Skeletal muscle satellite cell (primary cell): ENCODE results near the gene RAPGEF4.

ENCODE experiments used
- H3K27me3 ChIP-seq: 2 replicates; pipeline ENCODE4 v1.7.0; 2013; ENCODE audit warnings: low read length; ENCODE audit not compliant: control insufficient read depth, insufficient read depth
- H3K36me3 ChIP-seq: 2 replicates; pipeline ENCODE4 v1.7.0; 2013; ENCODE audit warnings: mild to moderate bottlenecking, control low read depth, low read length; ENCODE audit not compliant: insufficient read depth
- H3K4me1 ChIP-seq: 2 replicates; pipeline ENCODE4 v1.7.0; 2013; ENCODE audit warnings: low read length; ENCODE audit not compliant: control insufficient read depth, insufficient read depth
- H3K4me2 ChIP-seq: 2 replicates; pipeline ENCODE4 v1.7.0; 2013; ENCODE audit warnings: mild to moderate bottlenecking, low read length
- H3K4me3 ChIP-seq: 2 replicates; pipeline ENCODE4 v1.7.0; 2013; ENCODE audit warnings: low read length
- H3K9ac ChIP-seq: 2 replicates; pipeline ENCODE4 v1.7.0; 2013; ENCODE audit warnings: mild to moderate bottlenecking, low read depth, low read length, moderate library complexity
- H3K9me3 ChIP-seq: replicated peaks from 2 replicates; pipeline ENCODE4 v1.7.0; 2013; ENCODE audit warnings: mild to moderate bottlenecking, control low read depth, low read length

RAPGEF4 gene

GRCh38 chr2:172919732-172920131, 184.1 kb downstream of the RAPGEF4 start:
- no peaks in the 10 kb centered on the region for H3K9me3 ChIP-seq
- no peaks in the 10 kb centered on the region for H3K36me3 ChIP-seq
- no peak overlapping the region for H3K4me3 ChIP-seq
- H3K4me2 ChIP-seq, result no peak overlapping the region
- H3K9ac ChIP-seq, result no peak overlapping the region
- peaks cover 4% of the 10 kb centered on the region for H3K4me1 ChIP-seq
- H3K27me3 ChIP-seq, result no peaks in the 10 kb centered on the region

GRCh38 chr2:172921532-172922236, 186.0 kb downstream of the RAPGEF4 start:
- Histone ChIP-seq H3K27me3 (no peaks in the 10 kb centered on the region), H3K9me3 (no peaks in the 10 kb centered on the region), H3K4me2 (no peak overlapping the region), H3K4me1 (peaks cover 4% of the 10 kb centered on the region), H3K4me3 (no peak overlapping the region), H3K9ac (no peak overlapping the region), H3K36me3 (no peaks in the 10 kb centered on the region)

GRCh38 chr2:172922306-172922705, 186.7 kb downstream of the RAPGEF4 start:
- H3K9me3 ChIP-seq, result no peaks in the 10 kb centered on the region

GRCh38 chr2:172922815-172923214, 187.2 kb downstream of the RAPGEF4 start:
- Histone ChIP-seq H3K9ac (no peak overlapping the region), H3K4me1 (peaks cover 10% of the 10 kb centered on the region), H3K27me3 (no peaks in the 10 kb centered on the region), H3K4me2 (no peak overlapping the region), H3K9me3 (no peaks in the 10 kb centered on the region), H3K4me3 (no peak overlapping the region), H3K36me3 (no peaks in the 10 kb centered on the region)

More at GRCh38 chr2:172922306-172922705, 186.7 kb downstream of the RAPGEF4 start:
- no peaks in the 10 kb centered on the region for H3K27me3 ChIP-seq
- no peak overlapping the region for H3K4me2 ChIP-seq
- no peak overlapping the region for H3K9ac ChIP-seq
- H3K4me3 ChIP-seq, result no peak overlapping the region
- H3K36me3 ChIP-seq, result no peaks in the 10 kb centered on the region
- peaks cover 5% of the 10 kb centered on the region for H3K4me1 ChIP-seq

- Histone ChIP-seq H3K9ac (no peak overlapping the region), H3K4me3 (no peak overlapping the region), H3K4me1 (peaks cover 22% of the 10 kb centered on the region), H3K27me3 (no peaks in the 10 kb centered on the region), H3K36me3 (no peaks in the 10 kb centered on the region), H3K9me3 (no peaks in the 10 kb centered on the region), H3K4me2 (no peak overlapping the region)
These were observed 188.5 kb downstream of the RAPGEF4 start for GRCh38 chr2:172924097-172924660.

GRCh38 chr2:172925600-172925999, 190.0 kb downstream of the RAPGEF4 start:
- Histone ChIP-seq H3K9me3 (no peaks in the 10 kb centered on the region), H3K9ac (no peak overlapping the region), H3K4me2 (no peak overlapping the region), H3K4me3 (no peak overlapping the region), H3K27me3 (no peaks in the 10 kb centered on the region), H3K4me1 (peaks cover 23% of the 10 kb centered on the region), H3K36me3 (no peaks in the 10 kb centered on the region)

GRCh38 chr2:172926785-172927640, 191.4 kb downstream of the RAPGEF4 start:
- no peak overlapping the region for H3K4me3 ChIP-seq
- H3K4me2 ChIP-seq, result no peak overlapping the region
- no peaks in the 10 kb centered on the region for H3K9me3 ChIP-seq
- peaks cover 24% of the 10 kb centered on the region for H3K4me1 ChIP-seq
- no peak overlapping the region for H3K9ac ChIP-seq
- no peaks in the 10 kb centered on the region for H3K27me3 ChIP-seq
- no peaks in the 10 kb centered on the region for H3K36me3 ChIP-seq

- Histone ChIP-seq H3K36me3 (no peaks in the 10 kb centered on the region), H3K9me3 (no peaks in the 10 kb centered on the region), H3K27me3 (no peaks in the 10 kb centered on the region), H3K4me2 (peak overlapping the region; percentile 66), H3K4me1 (peaks cover 24% of the 10 kb centered on the region), H3K9ac (no peak overlapping the region), H3K4me3 (peak overlapping the region; percentile 16)
These were observed 192.2 kb downstream of the RAPGEF4 start for GRCh38 chr2:172927641-172928357.

GRCh38 chr2:172928756-172929155, 193.1 kb downstream of the RAPGEF4 start:
- H3K4me3 ChIP-seq, result no peak overlapping the region
- peaks cover 24% of the 10 kb centered on the region for H3K4me1 ChIP-seq
- peak overlapping the region; percentile 66 for H3K4me2 ChIP-seq
- no peaks in the 10 kb centered on the region for H3K36me3 ChIP-seq
- no peak overlapping the region for H3K9ac ChIP-seq
- H3K9me3 ChIP-seq, result no peaks in the 10 kb centered on the region
- H3K27me3 ChIP-seq, result no peaks in the 10 kb centered on the region

- peaks cover 24% of the 10 kb centered on the region for H3K4me1 ChIP-seq
- no peak overlapping the region for H3K9ac ChIP-seq
- no peak overlapping the region for H3K4me3 ChIP-seq
- H3K36me3 ChIP-seq, result no peaks in the 10 kb centered on the region
- no peaks in the 10 kb centered on the region for H3K9me3 ChIP-seq
- no peak overlapping the region for H3K4me2 ChIP-seq
- no peaks in the 10 kb centered on the region for H3K27me3 ChIP-seq
These were observed 194.0 kb downstream of the RAPGEF4 start for GRCh38 chr2:172929644-172930043.

GRCh38 chr2:172930871-172931255, 195.2 kb downstream of the RAPGEF4 start:
- no peak overlapping the region for H3K4me3 ChIP-seq
- peaks cover 24% of the 10 kb centered on the region for H3K4me1 ChIP-seq
- no peaks in the 10 kb centered on the region for H3K9me3 ChIP-seq
- no peaks in the 10 kb centered on the region for H3K27me3 ChIP-seq
- no peak overlapping the region for H3K4me2 ChIP-seq
- H3K9ac ChIP-seq, result no peak overlapping the region
- no peaks in the 10 kb centered on the region for H3K36me3 ChIP-seq
